Motor neuron (in vitro differentiated cells): ENCODE results near the gene RBP2. TPM values are rescaled to one million over a fixed set of nuclear protein-coding genes. Genes with fewer than 3 reads are reported as not detected.

Experiments
- ATAC-seq, 8 experiments: fragments of 200-7000 bp; cut with Tn5 transposase; replicated peaks in 6 of 8; 2 replicates each; pipeline ENCODE4 v1.8.0; 2021; ENCODE audit warnings: mild to moderate bottlenecking in 8 of 8, moderate library complexity in 8 of 8
- H3K27ac ChIP-seq, 2 donors: fragments of 250-450 bp; sonication (Bioruptor Pico); 2 replicates each; pipeline ENCODE4 v1.9.0; 2021; ENCODE audit warnings: antibody characterized with exemption in 2 of 2, mild to moderate bottlenecking in 2 of 2, moderate library complexity in 1 of 2
- H3K4me1 ChIP-seq, 2 donors: fragments of 250-450 bp; sonication (Bioruptor Pico); replicated peaks in 1 of 2; 2 replicates each; pipeline ENCODE4 v1.6.1; 2021; ENCODE audit warnings: antibody characterized with exemption in 2 of 2, mild to moderate bottlenecking in 2 of 2, moderate library complexity in 1 of 2
- H3K4me3 ChIP-seq, 5 donors: fragments of 250-450 bp; sonication (Bioruptor Pico); 2 replicates each; pipeline ENCODE4 v1.9.0; 2021; ENCODE audit warnings: antibody characterized with exemption in 5 of 5, mild to moderate bottlenecking in 5 of 5, moderate library complexity in 4 of 5
- WGBS, 10 experiments: fragments of 450-650 bp; shearing (Covaris generic); methylation state at CpG; one replicate each; pipeline ENCODE4 v1.0.0; 2022; 5-methylcytosine and 5-hydroxymethylcytosine counted together
- in situ Hi-C, 9 experiments: fragments of 400-800 bp; cut with MboI; loops; one replicate each; pipeline ENCODE4 v1.15.0; 2021; ENCODE audit warnings: low sequenced_read_pairs in 9 of 9, low pct_unique_long_range_greater_than_20kb in 2 of 9; ENCODE audit not compliant: unreplicated experiment in 9 of 9
- total RNA-seq, 8 experiments: library from RNA; unstranded; fragments of 300-600 nt; gene quantifications; 2 replicates each; pipeline versions ENCODE4 v1.2.3 to v1.2.4, GENCODE V29; 2022

RBP2 gene
- total RNA-seq: 1 to 10 TPM in 4 of 8 experiments, under 1 TPM in 1, not detected in 3; 0.73 to 3.3 (median 1.4) TPM

GRCh38 chr3:139476348-139476747 lies at the start of gene RBP2:
Gene RBP2 (minus strand): TSS chr3:139476516. CDS start chr3:139476459, 57 bp downstream.
- H3K27ac ChIP-seq: no peak within 1 kb of the TSS
- WGBS, 10 experiments: 20 to 100% (median 83%) methylated on average over 1 to 4 of the region's 4 CpGs; no CpG with 5 or more reads in 3 of the 10 experiments
- ATAC-seq: no peak
- H3K4me1 ChIP-seq: no peaks in the 10 kb centered on the region
- in situ Hi-C loops: no loop called here
- no peak within 1 kb of the TSS for H3K4me3 ChIP-seq

GRCh38 chr3:139524841-139525636 lies 48.7 kb upstream of the RBP2 start:
- ATAC-seq: peak in 3 of 8 experiments; percentile 19 to 66 (median 55)
- in situ Hi-C loops: no loop called here

GRCh38 chr3:139523718-139524117 lies 47.4 kb upstream of the RBP2 start:
- no peak for ATAC-seq
- H3K4me3 ChIP-seq: no peak overlapping the region
- peaks cover 0 to 7% of the 10 kb centered on the region in 2 donors for H3K4me1 ChIP-seq
- no peak overlapping the region for H3K27ac ChIP-seq
- in situ Hi-C loops: no loop called here
- WGBS, 10 experiments: 0 to 50% (median 17%) methylated on average over 1 of the region's 1 CpG; no CpG with 5 or more reads in 4 of the 10 experiments

More at GRCh38 chr3:139524841-139525636, 48.7 kb upstream of the RBP2 start:
- Histone ChIP-seq H3K27ac (no peak overlapping the region), H3K4me3 (no peak overlapping the region), H3K4me1 (peaks cover 9 to 16% of the 10 kb centered on the region in 2 donors)
- 0 to 100% (median 91%) methylated on average over 1 to 5 of the region's 7 CpGs; no CpG with 5 or more reads in 2 of the 10 experiments for WGBS, 10 experiments

- ATAC-seq: no peak
- Histone ChIP-seq H3K27ac (no peak overlapping the region), H3K4me1 (peaks cover 0 to 7% of the 10 kb centered on the region in 2 donors), H3K4me3 (no peak overlapping the region)
- in situ Hi-C loops: no loop called here
- 45 to 100% (median 94%) methylated on average over 1 to 5 of the region's 5 CpGs; no CpG with 5 or more reads in 2 of the 10 experiments for WGBS, 10 experiments
Observed at GRCh38 chr3:139523166-139523565, 46.9 kb upstream of the RBP2 start.

- 0 to 75% (median 25%) methylated on average over 1 to 2 of the region's 2 CpGs; no CpG with 5 or more reads in 6 of the 10 experiments for WGBS, 10 experiments
- in situ Hi-C loops: no loop called here
- ATAC-seq: no peak
Observed at GRCh38 chr3:139522421-139522820, 46.1 kb upstream of the RBP2 start.

GRCh38 chr3:139521816-139522215 lies 45.5 kb upstream of the RBP2 start:
- no peak overlapping the region for H3K27ac ChIP-seq
- in situ Hi-C loops: no loop called here
- peaks cover 0 to 7% of the 10 kb centered on the region in 2 donors for H3K4me1 ChIP-seq
- ATAC-seq: no peak
- WGBS, 10 experiments: 57 to 86% (median 79%) methylated on average over 1 of the region's 1 CpG; no CpG with 5 or more reads in 6 of the 10 experiments
- no peak overlapping the region for H3K4me3 ChIP-seq

More at GRCh38 chr3:139522421-139522820, 46.1 kb upstream of the RBP2 start:
- H3K4me1 ChIP-seq: peaks cover 0 to 7% of the 10 kb centered on the region in 2 donors
- H3K27ac ChIP-seq: no peak overlapping the region
- H3K4me3 ChIP-seq: no peak overlapping the region

- Histone ChIP-seq H3K4me3 (no peak overlapping the region), H3K4me1 (peaks cover 0 to 7% of the 10 kb centered on the region in 2 donors), H3K27ac (no peak overlapping the region)
- ATAC-seq: no peak
- WGBS, 10 experiments: 67 to 100% (median 92%) methylated on average over 1 to 3 of the region's 3 CpGs
- in situ Hi-C loops: no loop called here
Observed at GRCh38 chr3:139521144-139521543, 44.8 kb upstream of the RBP2 start.

GRCh38 chr3:139519998-139520737 lies 43.9 kb upstream of the RBP2 start:
- peak; percentile 70 to 86 (median 81) for ATAC-seq
- Histone ChIP-seq H3K27ac (no peak overlapping the region), H3K4me3 (no peak overlapping the region), H3K4me1 (peaks cover 0 to 7% of the 10 kb centered on the region in 2 donors)
- 50 to 100% (median 86%) methylated on average over 1 to 4 of the region's 7 CpGs; no CpG with 5 or more reads in 3 of the 10 experiments for WGBS, 10 experiments
- in situ Hi-C loops: no loop called here

GRCh38 chr3:139518926-139519842 lies 42.9 kb upstream of the RBP2 start:
- in situ Hi-C loops: no loop called here
- Histone ChIP-seq H3K27ac (no peak overlapping the region), H3K4me1 (peaks cover 0 to 7% of the 10 kb centered on the region in 2 donors), H3K4me3 (no peak overlapping the region)
- ATAC-seq: no peak
- 64 to 100% (median 98%) methylated on average over 1 to 7 of the region's 9 CpGs; no CpG with 5 or more reads in 2 of the 10 experiments for WGBS, 10 experiments

GRCh38 chr3:139518306-139518705 lies 42.0 kb upstream of the RBP2 start:
- Histone ChIP-seq H3K4me3 (no peak overlapping the region), H3K27ac (no peak overlapping the region), H3K4me1 (peaks cover 0 to 7% of the 10 kb centered on the region in 2 donors)
- WGBS, 10 experiments: 30 to 100% (median 88%) methylated on average over 1 to 4 of the region's 6 CpGs; no CpG with 5 or more reads in 4 of the 10 experiments
- in situ Hi-C loops: no loop called here
- no peak for ATAC-seq

- no peak overlapping the region for H3K4me3 ChIP-seq
- WGBS, 10 experiments: 80 to 100% (median 100%) methylated on average over 1 to 3 of the region's 5 CpGs; no CpG with 5 or more reads in 3 of the 10 experiments
- peak in 1 of 8 experiments; percentile 24 for ATAC-seq
- peaks cover 0 to 3% of the 10 kb centered on the region in 2 donors for H3K4me1 ChIP-seq
- H3K27ac ChIP-seq: no peak overlapping the region
- in situ Hi-C loops: no loop called here
Observed at GRCh38 chr3:139517321-139518065, 41.2 kb upstream of the RBP2 start.

GRCh38 chr3:139514741-139515140 lies 38.4 kb upstream of the RBP2 start:
- WGBS, 10 experiments: 55 to 94% (median 82%) methylated on average over 2 to 4 of the region's 4 CpGs; no CpG with 5 or more reads in 5 of the 10 experiments
- Histone ChIP-seq H3K27ac (no peak overlapping the region), H3K4me1 (no peaks in the 10 kb centered on the region), H3K4me3 (no peak overlapping the region)
- in situ Hi-C loops: no loop called here
- no peak for ATAC-seq
